H9 (cell line): ENCODE measurements around the gene HECW1. TPM values are rescaled to one million over a fixed set of nuclear protein-coding genes. Genes with fewer than 3 reads are reported as not detected.

Experiments used
- DNase-seq: peaks from one replicate; pipeline ENCODE4 v3.0.0-alpha.2; 2017
- H2AFZ ChIP-seq: one replicate; pipeline ENCODE4 v1.6.1; 2013; ENCODE audit warnings: mild to moderate bottlenecking, low read length, control low read depth, moderate library complexity
- H2AK5ac ChIP-seq: 2 replicates; pipeline ENCODE4 v1.6.1; 2013; ENCODE audit warnings: low read length, control low read depth, mixed read lengths; ENCODE audit not compliant: insufficient read length
- H2BK120ac ChIP-seq: one replicate; pipeline ENCODE4 v1.6.1; 2013; ENCODE audit warnings: low read depth, mild to moderate bottlenecking, low read length, control low read depth, inconsistent platforms; ENCODE audit not compliant: poor library complexity, severe bottlenecking
- H2BK12ac ChIP-seq: 2 replicates; pipeline ENCODE4 v1.6.1; 2013; ENCODE audit warnings: low read length, control low read depth, mixed read lengths, low read depth; ENCODE audit not compliant: insufficient read length
- H2BK15ac ChIP-seq: 2 replicates; pipeline ENCODE4 v1.6.1; 2013; ENCODE audit warnings: low read depth, low read length, control low read depth
- H2BK20ac ChIP-seq: one replicate; pipeline ENCODE4 v1.6.1; 2013; ENCODE audit warnings: low read depth, mild to moderate bottlenecking, low read length, control low read depth, inconsistent platforms; ENCODE audit not compliant: poor library complexity, severe bottlenecking
- H2BK5ac ChIP-seq: 2 replicates; pipeline ENCODE4 v1.6.1; 2013; ENCODE audit warnings: low read length, control low read depth, mixed read lengths; ENCODE audit not compliant: insufficient read length
- H3K14ac ChIP-seq: 2 replicates; pipeline ENCODE4 v1.6.1; 2013; ENCODE audit warnings: low read length, control low read depth; ENCODE audit not compliant: insufficient read depth
- H3K18ac ChIP-seq: 2 replicates; pipeline ENCODE4 v1.6.1; 2013; ENCODE audit warnings: low read depth, mild to moderate bottlenecking, mixed read lengths, low read length, control low read depth; ENCODE audit not compliant: insufficient read length
- H3K23ac ChIP-seq: 2 replicates; pipeline ENCODE4 v1.6.1; 2013; ENCODE audit warnings: low read length, control low read depth, mixed read lengths, low read depth; ENCODE audit not compliant: insufficient read length
- H3K23me2 ChIP-seq: 2 replicates; pipeline ENCODE4 v1.6.1; 2013; ENCODE audit warnings: low read depth, mild to moderate bottlenecking, mixed read lengths, low read length, control low read depth; ENCODE audit not compliant: insufficient read length, poor library complexity, severe bottlenecking
- H3K27ac ChIP-seq: 2 replicates; pipeline ENCODE4 v1.5.1; 2013; ENCODE audit warnings: low read length, control low read depth, mixed read lengths, low read depth; ENCODE audit not compliant: insufficient read length
- H3K27me3 ChIP-seq: 2 replicates; pipeline ENCODE4 v1.6.1; 2013; ENCODE audit warnings: low read length, control low read depth, inconsistent platforms; ENCODE audit not compliant: insufficient read depth
- H3K4ac ChIP-seq: 2 replicates; pipeline ENCODE4 v1.6.1; 2013; ENCODE audit warnings: low read depth, mild to moderate bottlenecking, control low read depth, inconsistent platforms, low read length, moderate library complexity
- H3K4me1 ChIP-seq: 2 replicates; pipeline ENCODE4 v1.6.1; 2013; ENCODE audit warnings: low read length, control low read depth, inconsistent platforms; ENCODE audit not compliant: insufficient read depth
- H3K4me2 ChIP-seq: 2 replicates; pipeline ENCODE4 v1.6.1; 2013; ENCODE audit warnings: low read length, control low read depth, mixed read lengths; ENCODE audit not compliant: insufficient read length, insufficient read depth
- H3K56ac ChIP-seq: 2 replicates; pipeline ENCODE4 v1.6.1; 2013; ENCODE audit warnings: low read depth, mild to moderate bottlenecking, mixed read lengths, low read length, control low read depth; ENCODE audit not compliant: insufficient read length
- H3K79me1 ChIP-seq: 2 replicates; pipeline ENCODE4 v1.6.1; 2013; ENCODE audit warnings: low read depth, mild to moderate bottlenecking, moderate library complexity, low read length, control low read depth, inconsistent platforms; ENCODE audit not compliant: insufficient read depth, poor library complexity, severe bottlenecking
- H3K79me2 ChIP-seq: 2 replicates; pipeline ENCODE4 v1.6.1; 2013; ENCODE audit warnings: low read length, control low read depth, inconsistent platforms; ENCODE audit not compliant: insufficient read depth
- H3K9ac ChIP-seq: 2 replicates; pipeline ENCODE4 v1.6.1; 2013; ENCODE audit warnings: low read length, control low read depth, mixed read lengths; ENCODE audit not compliant: insufficient read length; ENCODE audit errors: extremely low read depth
- H3K9me3 ChIP-seq: one replicate; pipeline ENCODE4 v1.6.1; 2013; ENCODE audit warnings: low read depth, low read length, inconsistent platforms; ENCODE audit not compliant: control insufficient read depth
- H3T11ph ChIP-seq: one replicate; pipeline ENCODE4 v1.6.1; 2013; ENCODE audit warnings: mild to moderate bottlenecking, low read length, control low read depth, inconsistent platforms
- H4K20me1 ChIP-seq: one replicate; pipeline ENCODE4 v1.6.1; 2013; ENCODE audit not compliant: control insufficient read depth, insufficient read length, insufficient read depth
- H4K5ac ChIP-seq: 2 replicates; pipeline ENCODE4 v1.6.1; 2013; ENCODE audit warnings: low read depth, mild to moderate bottlenecking, mixed read lengths, low read length, control low read depth; ENCODE audit not compliant: insufficient read length
- H4K8ac ChIP-seq: replicated peaks from 2 replicates; pipeline ENCODE4 v1.6.1; 2013; ENCODE audit warnings: low read length, control low read depth, mixed read lengths, low read depth; ENCODE audit not compliant: insufficient read length
- H4K91ac ChIP-seq: 2 replicates; pipeline ENCODE4 v1.6.1; 2013; ENCODE audit warnings: low read depth, mild to moderate bottlenecking, moderate library complexity, mixed read lengths, low read length, control low read depth; ENCODE audit not compliant: insufficient read length
- H3K27ac Mint-ChIP-seq, 3 experiments: 2 replicates in 2 of 3; 3 replicates in 1 of 3; pipeline ENCODE4 v1.8.0; 2020 to 2021; ENCODE audit warnings: mixed read lengths in 3 of 3, mild to moderate bottlenecking in 1 of 3, moderate library complexity in 1 of 3
- H3K27me3 Mint-ChIP-seq: 2 replicates; pipeline ENCODE4 v1.8.0; 2021; ENCODE audit warnings: low read depth, mild to moderate bottlenecking, moderate library complexity, mixed read lengths
- H3K36me3 Mint-ChIP-seq, 3 experiments: 2 replicates in 2 of 3; 3 replicates in 1 of 3; pipeline ENCODE4 v1.8.0; 2020 to 2021; ENCODE audit warnings: low read depth in 3 of 3, mixed read lengths in 3 of 3; ENCODE audit not compliant: insufficient read depth in 1 of 3
- H3K4me1 Mint-ChIP-seq, 2 experiments: 2 replicates each; pipeline ENCODE4 v1.8.0; 2020; ENCODE audit warnings: mixed read lengths in 2 of 2
- H3K4me3 Mint-ChIP-seq, 2 experiments: 2 replicates in 1 of 2; 3 replicates in 1 of 2; pipeline ENCODE4 v1.8.0; 2020 to 2021; ENCODE audit warnings: mild to moderate bottlenecking in 2 of 2, mixed read lengths in 2 of 2, moderate library complexity in 1 of 2
- H3K9me3 Mint-ChIP-seq, 2 experiments: 2 replicates in 1 of 2; 3 replicates in 1 of 2; pipeline ENCODE4 v1.8.0; 2020; ENCODE audit warnings: mild to moderate bottlenecking in 2 of 2, mixed read lengths in 2 of 2, moderate library complexity in 1 of 2
- WGBS: extraction: QIAGEN DNeasy Blood & Tissue Kit; methylation state at CpG from one replicate; pipeline ENCODE4 v1.1.7; 2013; ENCODE audit warnings: missing lambda C conversion rate, low lambda C conversion rate, mixed read lengths; ENCODE audit not compliant: insufficient read length; ENCODE audit errors: extremely low coverage; 5-methylcytosine and 5-hydroxymethylcytosine counted together
- total RNA-seq: library from RNA; stranded (reverse); gene quantifications from 2 replicates; pipeline ENCODE4 v1.2.1, GENCODE V29; 2021
- TF ChIP-seq, protein P1 (sequence below): fragments of 200-600 bp; sonication (generic); conservative IDR thresholded peaks from 3 replicates; pipeline ENCODE4 v1.8.0; 2021; ENCODE audit warnings: antibody characterized with exemption, mild to moderate bottlenecking

Gene HECW1
- total RNA-seq, 1 experiment from 2014 or later: 5.0 TPM

GRCh38 chr7:43511769-43512515 lies 399.5 kb downstream of the HECW1 start:
- Histone ChIP-seq H3K4me1 (no peaks in the 10 kb centered on the region), H3K4me2 (no peak overlapping the region), H4K8ac (no peak overlapping the region), H3K14ac (no peak overlapping the region), H3K79me2 (no peaks in the 10 kb centered on the region), H2BK15ac (no peak overlapping the region), H4K91ac (no peak overlapping the region), H2BK5ac (no peak overlapping the region), H3K56ac (no peak overlapping the region), H3K9me3 (no peaks in the 10 kb centered on the region), H3K4ac (no peak overlapping the region), H2BK12ac (no peak overlapping the region), H2BK20ac (no peak overlapping the region), H4K20me1 (no peaks in the 10 kb centered on the region), H2AFZ (no peak overlapping the region), H3T11ph (no peak overlapping the region), H3K23me2 (no peaks in the 10 kb centered on the region), H3K27ac (no peak overlapping the region), H3K79me1 (no peaks in the 10 kb centered on the region), H2AK5ac (no peak overlapping the region), H2BK120ac (no peak overlapping the region), H3K23ac (no peak overlapping the region), H3K9ac (no peak overlapping the region), H3K18ac (no peak overlapping the region), H3K27me3 (no peaks in the 10 kb centered on the region), H4K5ac (no peak overlapping the region)
- no peak for DNase-seq
- no peaks in the 10 kb centered on the region; a peak in 1 of 7 replicates for H3K36me3 Mint-ChIP-seq
- no peaks in the 10 kb centered on the region for H3K9me3 Mint-ChIP-seq
- no peaks in the 10 kb centered on the region for H3K27me3 Mint-ChIP-seq
- TF ChIP-seq, protein P1, sequence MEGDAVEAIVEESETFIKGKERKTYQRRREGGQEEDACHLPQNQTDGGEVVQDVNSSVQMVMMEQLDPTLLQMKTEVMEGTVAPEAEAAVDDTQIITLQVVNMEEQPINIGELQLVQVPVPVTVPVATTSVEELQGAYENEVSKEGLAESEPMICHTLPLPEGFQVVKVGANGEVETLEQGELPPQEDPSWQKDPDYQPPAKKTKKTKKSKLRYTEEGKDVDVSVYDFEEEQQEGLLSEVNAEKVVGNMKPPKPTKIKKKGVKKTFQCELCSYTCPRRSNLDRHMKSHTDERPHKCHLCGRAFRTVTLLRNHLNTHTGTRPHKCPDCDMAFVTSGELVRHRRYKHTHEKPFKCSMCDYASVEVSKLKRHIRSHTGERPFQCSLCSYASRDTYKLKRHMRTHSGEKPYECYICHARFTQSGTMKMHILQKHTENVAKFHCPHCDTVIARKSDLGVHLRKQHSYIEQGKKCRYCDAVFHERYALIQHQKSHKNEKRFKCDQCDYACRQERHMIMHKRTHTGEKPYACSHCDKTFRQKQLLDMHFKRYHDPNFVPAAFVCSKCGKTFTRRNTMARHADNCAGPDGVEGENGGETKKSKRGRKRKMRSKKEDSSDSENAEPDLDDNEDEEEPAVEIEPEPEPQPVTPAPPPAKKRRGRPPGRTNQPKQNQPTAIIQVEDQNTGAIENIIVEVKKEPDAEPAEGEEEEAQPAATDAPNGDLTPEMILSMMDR: no peak
- peaks cover 18 to 24% of the 10 kb centered on the region in 2 experiments for H3K4me1 Mint-ChIP-seq
- no peak overlapping the region for H3K27ac Mint-ChIP-seq
- WGBS: no CpG with 5 or more reads among the region's 13 CpGs
- H3K4me3 Mint-ChIP-seq: no peak overlapping the region
